Heart left ventricle (tissue), 13 donors: ENCODE data around the gene KLHL26.

Source experiments
- POLR2A ChIP-seq, 2 donors: fragments of 450-650 bp; IDR thresholded peaks; one replicate each; pipeline ENCODE4 v1.6.1; 2017; ENCODE audit warnings: antibody characterized with exemption in 2 of 2, mild to moderate bottlenecking in 2 of 2, moderate library complexity in 2 of 2
- TF ChIP-seq, protein P1 (sequence below), 12 donors: fragments of 200-600 bp; sonication (generic) in 4 of 12; IDR thresholded peaks; one replicate each; pipeline versions ENCODE4 v1.5.0 to v1.8.0; 2018 to 2022; ENCODE audit warnings: antibody characterized with exemption in 12 of 12, mild to moderate bottlenecking in 5 of 12
- donor health status: ischemic (EF 13 %, LVEDD 7.1; RV severe dilation, severe dysfunction).
- donor health status: DM: no; HTN: yes; CAD: no.
- donor health status: DM: no; HTN: no; CAD: no.
- donor health status: ischemic (EF 25% LVEDD 6.9; RV normal size, moderate dysfunction).
- donor health status: ischemic (EF 25% LVEDD 5.7; RV mildly dilated, moderate dysfunction).
- donor health status: ischemic (EF 35%, LVEDD 5.7; RV mildly dilated, moderate dysfunction).
- donor health status: nonischemic (EF 11% LVEDD 7.7; RV severe dilation, severe dysfunction).
- donor health status: DM: yes; HTN: yes; CAD: no.
- donor health status: PGD.
- donor health status: ischemic (EF 29% LVEDD 5.4; RV normal size, mild dysfunction).
- donor health status: nonischemic (EF 23%, LVEDD 6.1; RV moderate dilation, normal function).

DNA sequence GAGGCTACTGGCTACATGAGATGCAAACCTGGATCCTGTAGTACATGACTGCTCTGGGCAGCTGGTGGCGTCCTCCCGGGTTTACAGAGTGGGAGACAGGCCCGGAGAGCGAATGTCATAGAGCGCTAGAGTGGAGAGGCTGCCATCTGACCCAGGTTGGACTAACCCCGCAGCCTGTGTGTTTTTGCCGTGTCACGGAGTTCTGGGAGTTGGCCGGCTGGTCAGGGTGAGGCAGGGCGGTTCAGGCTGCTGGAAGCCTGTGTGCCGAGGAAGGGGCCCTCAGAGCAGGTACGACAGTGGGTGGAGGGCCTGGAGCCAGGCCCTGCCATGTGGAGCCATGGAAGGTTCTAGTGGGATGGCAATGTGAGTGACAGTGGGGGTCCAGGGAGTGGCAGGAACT, 59.2 kb downstream of the KLHL26 start:
- TF ChIP-seq POLR2A (IDR thresholded peaks at IDR 0.05), result no peak
- TF ChIP-seq, protein P1, sequence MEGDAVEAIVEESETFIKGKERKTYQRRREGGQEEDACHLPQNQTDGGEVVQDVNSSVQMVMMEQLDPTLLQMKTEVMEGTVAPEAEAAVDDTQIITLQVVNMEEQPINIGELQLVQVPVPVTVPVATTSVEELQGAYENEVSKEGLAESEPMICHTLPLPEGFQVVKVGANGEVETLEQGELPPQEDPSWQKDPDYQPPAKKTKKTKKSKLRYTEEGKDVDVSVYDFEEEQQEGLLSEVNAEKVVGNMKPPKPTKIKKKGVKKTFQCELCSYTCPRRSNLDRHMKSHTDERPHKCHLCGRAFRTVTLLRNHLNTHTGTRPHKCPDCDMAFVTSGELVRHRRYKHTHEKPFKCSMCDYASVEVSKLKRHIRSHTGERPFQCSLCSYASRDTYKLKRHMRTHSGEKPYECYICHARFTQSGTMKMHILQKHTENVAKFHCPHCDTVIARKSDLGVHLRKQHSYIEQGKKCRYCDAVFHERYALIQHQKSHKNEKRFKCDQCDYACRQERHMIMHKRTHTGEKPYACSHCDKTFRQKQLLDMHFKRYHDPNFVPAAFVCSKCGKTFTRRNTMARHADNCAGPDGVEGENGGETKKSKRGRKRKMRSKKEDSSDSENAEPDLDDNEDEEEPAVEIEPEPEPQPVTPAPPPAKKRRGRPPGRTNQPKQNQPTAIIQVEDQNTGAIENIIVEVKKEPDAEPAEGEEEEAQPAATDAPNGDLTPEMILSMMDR (IDR thresholded peaks at IDR 0.05), result no peak
